T1000 (cell line): ENCODE results near the gene CRYZ.

Experiments used
- DNase-seq: peaks from one replicate; lab custom pipeline; 2025; ENCODE audit warnings: mixed read lengths; lab: John Stamatoyannopoulos, UW

Gene CRYZ

GRCh38 chr1:74729741-74730478 is 2.9 kb downstream of the CRYZ start:
- peak; percentile 40 for DNase-seq

- no peak for DNase-seq
These were observed 4.1 kb downstream of the CRYZ start for GRCh38 chr1:74728736-74729135.

GRCh38 chr1:74726063-74726462 is 6.8 kb downstream of the CRYZ start:
- no peak for DNase-seq

GRCh38 chr1:74717626-74718025 is 15.2 kb downstream of the CRYZ start:
- DNase-seq: no peak

- no peak for DNase-seq
These were observed 16.0 kb downstream of the CRYZ start for GRCh38 chr1:74716822-74717221.

- DNase-seq: no peak
These were observed 17.0 kb downstream of the CRYZ start for GRCh38 chr1:74715806-74716205.

GRCh38 chr1:74715236-74715502 is 17.7 kb downstream of the CRYZ start:
- no peak for DNase-seq

GRCh38 chr1:74714429-74715235 is 18.2 kb downstream of the CRYZ start:
- DNase-seq: no peak

GRCh38 chr1:74713849-74714248 is 19.0 kb downstream of the CRYZ start:
- no peak for DNase-seq

- DNase-seq: no peak
These were observed 20.0 kb downstream of the CRYZ start for GRCh38 chr1:74712881-74713280.

GRCh38 chr1:74703386-74704182 is 29.3 kb downstream of the CRYZ start:
- no peak for DNase-seq

GRCh38 chr1:74699331-74699730 is 33.5 kb downstream of the CRYZ start:
- DNase-seq: no peak

- no peak for DNase-seq
These were observed 35.0 kb downstream of the CRYZ start for GRCh38 chr1:74697832-74698231.

GRCh38 chr1:74693473-74693872 is 39.4 kb downstream of the CRYZ start:
- DNase-seq: no peak

GRCh38 chr1:74690909-74691308 is 41.9 kb downstream of the CRYZ start:
- no peak for DNase-seq

- no peak for DNase-seq
These were observed 42.5 kb downstream of the CRYZ start for GRCh38 chr1:74690364-74690696.

GRCh38 chr1:74689621-74690363 is 43.1 kb downstream of the CRYZ start:
- peak; percentile 32 for DNase-seq

- no peak for DNase-seq
These were observed 45.9 kb downstream of the CRYZ start for GRCh38 chr1:74686928-74687327.

- DNase-seq: no peak
These were observed 48.5 kb downstream of the CRYZ start for GRCh38 chr1:74684301-74684700.

- no peak for DNase-seq
These were observed 49.2 kb downstream of the CRYZ start for GRCh38 chr1:74683656-74684055.

- no peak for DNase-seq
These were observed 51.0 kb downstream of the CRYZ start for GRCh38 chr1:74681851-74682250.

GRCh38 chr1:74681449-74681848 is 51.4 kb downstream of the CRYZ start:
- DNase-seq: no peak
